OCI-LY3 (cell line): ENCODE results near the gene PAX2.

Source experiments
- H2AFZ ChIP-seq: fragments of 200-600, 300-600 bp; shearing (Covaris generic); 2 replicates; pipeline ENCODE4 v1.6.0; 2014; ENCODE audit warnings: antibody characterized with exemption, low read depth, low read length
- H3K27ac ChIP-seq: fragments of 200-600, 300-600 bp; sonication (generic); 2 replicates; pipeline ENCODE4 v1.5.1; 2014; ENCODE audit warnings: mild to moderate bottlenecking, low read length, moderate library complexity, mixed read lengths
- H3K27me3 ChIP-seq: fragments of 200-600, 300-600 bp; sonication (generic); 2 replicates; pipeline ENCODE4 v1.6.1; 2014; ENCODE audit warnings: low read depth, low read length, mixed read lengths
- H3K36me3 ChIP-seq: fragments of 200-600, 300-600 bp; sonication (generic); replicated peaks from 2 replicates; pipeline ENCODE3; 2014; ENCODE audit warnings: low read depth, low read length, mixed read lengths
- H3K4me1 ChIP-seq: fragments of 300-600, 200-600 bp; sonication (generic); 2 replicates; pipeline ENCODE4 v1.6.1; 2014; ENCODE audit warnings: low read length, mixed read lengths
- H3K4me2 ChIP-seq: fragments of 200-600, 300-600 bp; sonication (generic); 2 replicates; pipeline ENCODE4 v1.6.1; 2014; ENCODE audit warnings: low read length, mixed read lengths
- H3K4me3 ChIP-seq: fragments of 300-600, 200-600 bp; sonication (generic); 2 replicates; pipeline ENCODE4 v1.5.1; 2014; ENCODE audit warnings: antibody characterized with exemption, mild to moderate bottlenecking, low read length, moderate library complexity
- H3K79me2 ChIP-seq: fragments of 300-600, 200-600 bp; shearing (Covaris generic); 2 replicates; pipeline ENCODE4 v1.6.1; 2014; ENCODE audit warnings: mild to moderate bottlenecking, low read length, mixed read lengths
- H3K9ac ChIP-seq: fragments of 300-600, 200-600 bp; shearing (Covaris generic); 2 replicates; pipeline ENCODE4 v1.6.0; 2014; ENCODE audit warnings: mild to moderate bottlenecking, low read length, moderate library complexity
- H3K9me3 ChIP-seq: fragments of 200-600, 300-600 bp; shearing (Covaris generic); 2 replicates; pipeline ENCODE4 v1.6.1; 2014; ENCODE audit warnings: low read length, mixed read lengths; ENCODE audit not compliant: insufficient read depth
- H4K20me1 ChIP-seq: fragments of 200-600, 300-600 bp; sonication (generic); 2 replicates; pipeline ENCODE4 v1.6.1; 2016; ENCODE audit warnings: low read length, mixed read lengths; ENCODE audit not compliant: insufficient read depth
- CTCF ChIP-seq: fragments of 200-600, 300-600 bp; sonication (generic); IDR thresholded peaks from 2 replicates; pipeline ENCODE4 v1.5.1; 2014; ENCODE audit warnings: antibody characterized with exemption, low read length, low read depth
- EZH2phosphoT487 ChIP-seq: fragments of 200-600 bp; shearing (Covaris generic); IDR thresholded peaks from 2 replicates; pipeline ENCODE4 v1.6.1; 2018; ENCODE audit warnings: antibody characterized with exemption, mixed run types, low read depth

The PAX2 gene

DNA sequence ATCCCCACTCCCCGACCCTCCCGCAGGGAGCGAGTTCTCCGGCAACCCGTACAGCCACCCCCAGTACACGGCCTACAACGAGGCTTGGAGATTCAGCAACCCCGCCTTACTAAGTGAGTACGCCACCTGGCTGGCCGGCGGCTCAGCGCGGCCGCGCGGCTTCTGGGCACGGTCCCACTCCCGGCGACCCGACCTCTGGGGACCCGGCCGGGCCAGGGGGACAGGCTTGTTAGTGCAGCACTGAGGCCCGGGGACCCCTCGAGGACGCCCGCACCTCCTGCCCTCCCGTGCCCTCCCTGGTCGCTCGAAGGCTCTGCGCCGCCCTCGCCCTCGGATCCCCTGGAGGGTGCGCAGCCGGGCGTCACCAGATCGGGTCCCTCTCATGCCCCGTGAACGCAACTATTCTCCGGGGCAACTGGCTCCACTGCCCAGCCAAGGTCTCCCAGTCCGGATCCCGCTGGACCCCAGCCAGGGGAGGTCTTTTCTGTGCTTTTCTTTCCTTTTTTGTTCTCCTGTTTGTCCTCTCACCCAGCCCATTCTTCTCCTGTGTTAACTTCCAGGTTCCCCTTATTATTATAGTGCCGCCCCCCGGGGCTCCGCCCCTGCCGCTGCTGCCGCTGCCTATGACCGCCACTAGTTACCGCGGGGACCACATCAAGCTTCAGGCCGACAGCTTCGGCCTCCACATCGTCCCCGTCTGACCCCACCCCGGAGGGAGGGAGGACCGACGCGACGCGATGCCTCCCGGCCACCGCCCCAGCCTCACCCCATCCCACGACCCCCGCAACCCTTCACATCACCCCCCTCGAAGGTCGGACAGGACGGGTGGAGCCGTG is 81.8 kb downstream of the PAX2 start:
- Histone ChIP-seq H2AFZ (no peak overlapping the region), H3K27me3 (peaks cover 14% of the 10 kb centered on the region), H3K4me3 (no peak overlapping the region)

GRCh38 chr10:100827819-100828737 is 82.7 kb downstream of the PAX2 start:
- no peaks in the 10 kb centered on the region for H3K36me3 ChIP-seq
- no peaks in the 10 kb centered on the region for H3K79me2 ChIP-seq
- peaks cover 11% of the 10 kb centered on the region for H3K4me1 ChIP-seq
- H3K9ac ChIP-seq, result no peak overlapping the region
- no peak overlapping the region for H3K4me3 ChIP-seq
- no peak overlapping the region for H2AFZ ChIP-seq
- TF ChIP-seq CTCF (no peak), EZH2phosphoT487 (no peak)
- H3K27me3 ChIP-seq, result peaks cover 6% of the 10 kb centered on the region
- no peak overlapping the region for H3K27ac ChIP-seq
- H3K4me2 ChIP-seq, result no peak overlapping the region
- no peaks in the 10 kb centered on the region for H3K9me3 ChIP-seq
- no peaks in the 10 kb centered on the region for H4K20me1 ChIP-seq

More for the DNA sequence above, 81.8 kb downstream of the PAX2 start:
- H4K20me1 ChIP-seq, result no peaks in the 10 kb centered on the region
- no peaks in the 10 kb centered on the region for H3K9me3 ChIP-seq
- no peak overlapping the region for H3K9ac ChIP-seq
- H3K79me2 ChIP-seq, result no peaks in the 10 kb centered on the region
- no peak overlapping the region for H3K27ac ChIP-seq
- peaks cover 11% of the 10 kb centered on the region for H3K4me1 ChIP-seq
- H3K4me2 ChIP-seq, result no peak overlapping the region
- TF ChIP-seq EZH2phosphoT487, result no peak
- TF ChIP-seq CTCF, result no peak
- H3K36me3 ChIP-seq, result no peaks in the 10 kb centered on the region

DNA sequence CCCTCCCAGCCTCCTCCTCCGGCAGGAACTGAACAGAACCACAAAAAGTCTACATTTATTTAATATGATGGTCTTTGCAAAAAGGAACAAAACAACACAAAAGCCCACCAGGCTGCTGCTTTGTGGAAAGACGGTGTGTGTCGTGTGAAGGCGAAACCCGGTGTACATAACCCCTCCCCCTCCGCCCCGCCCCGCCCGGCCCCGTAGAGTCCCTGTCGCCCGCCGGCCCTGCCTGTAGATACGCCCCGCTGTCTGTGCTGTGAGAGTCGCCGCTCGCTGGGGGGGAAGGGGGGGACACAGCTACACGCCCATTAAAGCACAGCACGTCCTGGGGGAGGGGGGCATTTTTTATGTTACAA is 83.3 kb downstream of the PAX2 start:
- Histone ChIP-seq H3K9me3 (no peaks in the 10 kb centered on the region), H3K4me1 (peaks cover 11% of the 10 kb centered on the region), H3K79me2 (no peaks in the 10 kb centered on the region), H3K27me3 (no peaks in the 10 kb centered on the region; the same call in 1 of the 2 replicates), H3K4me2 (no peak overlapping the region), H3K9ac (no peak overlapping the region), H3K4me3 (no peak overlapping the region), H2AFZ (no peak overlapping the region), H3K27ac (no peak overlapping the region), H4K20me1 (no peaks in the 10 kb centered on the region), H3K36me3 (no peaks in the 10 kb centered on the region)
- TF ChIP-seq EZH2phosphoT487 (no peak), CTCF (no peak)
